Measurements from ENCODE around the gene STARD10.

Gene STARD10

DNA sequence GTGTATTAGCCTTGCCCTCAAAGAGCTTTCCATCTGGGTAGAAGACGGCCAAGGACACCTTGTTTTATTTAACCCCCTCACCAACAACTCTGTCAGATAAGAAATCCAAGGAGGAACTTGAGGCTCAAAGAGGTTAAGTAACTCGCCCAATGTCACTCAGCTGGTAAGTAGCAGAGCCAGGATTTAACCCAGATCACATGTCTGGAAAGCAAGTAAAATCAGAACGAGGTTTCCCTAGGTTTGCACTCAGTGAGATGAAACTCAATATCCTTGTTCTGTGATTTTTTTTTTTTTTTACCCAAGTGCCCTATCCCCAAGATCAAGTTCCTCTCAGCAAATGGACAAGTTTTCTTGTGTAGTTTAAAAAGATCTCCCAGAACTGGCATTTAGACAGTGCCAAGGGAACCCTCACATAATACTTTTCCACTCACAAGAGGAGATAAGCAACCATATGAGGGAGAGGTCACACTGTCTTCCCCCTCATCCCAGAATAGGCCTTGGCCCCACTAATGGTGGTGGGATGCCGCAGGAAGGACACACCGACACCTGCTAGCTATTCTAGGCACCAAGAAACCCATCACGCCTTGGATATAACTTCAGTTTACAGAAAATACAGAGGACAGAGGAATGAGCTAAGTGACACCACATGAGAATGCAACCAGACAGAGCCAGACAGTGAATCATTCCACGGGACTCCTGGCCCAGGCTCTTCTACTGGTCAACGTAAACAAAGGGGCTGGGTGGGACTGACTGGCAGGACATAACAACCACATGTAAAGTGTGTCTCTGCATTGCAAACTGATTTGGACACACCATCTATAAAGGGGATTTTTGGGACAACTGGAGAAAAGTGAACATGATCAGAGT is 33.1 kb downstream of the STARD10 start:
- no peak for DNase-seq

GRCh38 chr11:72759468-72759985 is 34.3 kb downstream of the STARD10 start:
- DNase-seq: no peak

GRCh38 chr11:72758690-72759389 is 35.0 kb downstream of the STARD10 start:
- no peak for DNase-seq

GRCh38 chr11:72758304-72758689 is 35.5 kb downstream of the STARD10 start:
- DNase-seq: no peak

- DNase-seq: no peak
Measured at GRCh38 chr11:72755713-72756285, 38.0 kb downstream of the STARD10 start.

GRCh38 chr11:72754544-72755155 is 39.2 kb downstream of the STARD10 start:
- no peak for DNase-seq

GRCh38 chr11:72754149-72754543 is 39.7 kb downstream of the STARD10 start:
- no peak for DNase-seq

DNA sequence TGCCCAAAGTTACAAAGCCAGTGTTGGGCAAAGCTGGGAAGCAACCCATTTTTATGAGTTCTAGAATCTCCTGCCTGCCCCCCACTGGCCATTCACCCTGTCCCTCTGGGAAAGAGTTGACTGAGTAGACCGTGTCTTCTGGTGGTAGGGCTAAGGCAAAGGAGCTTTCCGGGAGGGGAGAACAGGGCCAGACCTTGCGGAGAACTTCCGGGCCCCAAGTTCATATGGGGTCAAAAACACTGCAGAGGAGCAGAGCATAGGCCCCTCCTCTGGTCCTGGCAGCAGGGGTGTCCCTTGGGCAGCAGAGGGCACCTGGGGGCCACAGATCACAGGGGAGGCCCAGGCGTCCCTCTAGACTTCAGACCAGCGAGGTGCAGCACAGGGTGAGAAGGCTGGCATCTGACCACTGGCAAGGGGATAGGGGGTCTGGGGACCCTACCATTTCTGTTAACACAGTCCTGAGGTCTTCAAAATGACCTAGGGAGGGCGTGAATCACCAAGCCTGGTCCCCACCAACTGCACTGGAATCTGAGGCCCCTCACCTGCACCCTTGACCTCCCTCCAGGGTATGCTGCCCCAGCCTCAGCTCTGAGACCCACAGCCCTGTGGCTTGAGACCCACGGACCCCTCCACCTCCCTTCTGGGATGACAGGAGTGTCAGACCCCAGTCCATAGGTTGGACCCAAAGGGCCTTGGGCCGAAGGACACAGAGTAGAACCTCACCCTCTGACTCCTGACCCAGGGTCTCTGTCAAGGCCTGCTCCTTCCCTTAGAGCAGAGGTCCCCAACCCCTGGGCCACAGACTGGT is 40.3 kb downstream of the STARD10 start:
- no peak for DNase-seq

GRCh38 chr11:72752088-72752914 is 41.5 kb downstream of the STARD10 start, which contains the start of gene ARAP1:
TSS of gene ARAP1 (minus strand) at chr11:72752408. CDS start at chr11:72727128, 25,280 bp downstream.
- DNase-seq: peak; percentile 65 to 71

DNA sequence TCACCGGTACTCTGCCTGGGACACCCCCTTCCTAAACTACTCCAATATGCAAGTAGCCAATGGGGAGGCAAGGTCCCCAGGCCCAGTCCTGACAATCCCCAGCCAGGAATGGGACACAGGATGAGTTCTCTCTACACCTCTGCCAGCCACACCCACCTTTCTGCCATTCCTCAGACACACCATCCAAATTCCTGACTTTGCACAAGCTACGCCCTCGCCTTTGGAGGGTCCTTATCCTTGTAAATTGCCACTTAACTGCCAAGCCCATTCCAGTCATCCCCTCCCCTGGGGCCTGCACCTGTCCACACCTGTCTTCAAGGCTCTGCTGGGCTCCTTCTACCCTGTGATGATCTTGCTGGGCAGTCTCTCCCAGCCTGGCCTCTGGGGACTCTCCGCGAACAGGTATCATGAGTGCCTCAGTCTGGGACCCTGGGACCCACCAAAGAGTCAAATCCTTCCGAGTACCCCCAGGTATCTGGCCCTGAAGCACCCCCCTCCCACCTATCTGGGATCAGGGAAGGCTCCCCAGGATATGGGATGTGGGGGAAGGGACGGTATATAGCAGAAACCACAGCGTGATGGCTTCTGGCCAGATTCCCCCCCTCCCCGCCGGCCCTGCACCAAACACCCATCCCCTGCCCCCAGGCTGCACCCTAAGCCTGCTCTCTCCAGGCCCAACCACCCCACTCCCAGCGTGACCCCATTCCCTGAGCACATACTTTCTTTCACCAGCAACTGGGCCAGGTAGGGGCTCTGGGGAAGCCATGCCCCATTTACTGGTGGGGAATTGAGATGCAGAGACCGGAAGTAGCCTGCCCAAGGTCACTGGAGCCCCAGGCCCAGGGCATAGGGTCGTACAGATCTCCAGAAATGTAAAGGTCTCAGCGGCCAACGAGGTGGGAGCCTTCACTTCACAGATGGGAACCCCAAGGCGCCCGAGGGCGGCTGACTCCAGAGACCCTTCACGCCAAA is 42.4 kb downstream of the STARD10 start:
- no peak for DNase-seq

GRCh38 chr11:72750556-72751115 is 43.2 kb downstream of the STARD10 start:
- DNase-seq: no peak

DNA sequence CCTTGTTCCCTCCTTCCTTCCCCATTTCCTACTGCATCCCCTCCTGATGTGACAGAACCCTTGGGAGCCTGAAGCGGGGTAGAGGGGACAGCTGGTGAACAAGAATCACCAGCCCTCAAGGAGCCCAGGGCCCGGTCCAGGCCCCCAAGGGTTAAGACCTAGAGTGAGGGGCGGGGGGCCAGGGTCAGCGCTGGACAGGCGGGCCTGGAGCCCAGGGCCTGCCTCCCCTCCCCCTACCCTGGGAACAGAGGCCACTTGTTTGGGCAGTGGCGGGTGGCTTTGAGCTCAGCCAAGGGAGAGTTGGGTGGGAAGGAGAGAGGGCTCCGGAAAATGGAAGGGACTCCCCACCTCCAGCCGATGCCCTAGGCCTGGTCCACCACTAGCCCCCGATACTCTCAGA is 43.8 kb downstream of the STARD10 start:
- no peak for DNase-seq

- no peak for DNase-seq
Measured at GRCh38 chr11:72747289-72747855, 46.5 kb downstream of the STARD10 start.

- no peak for DNase-seq
Measured at GRCh38 chr11:72746821-72747220, 47.0 kb downstream of the STARD10 start.

GRCh38 chr11:72745925-72746550 is 47.8 kb downstream of the STARD10 start:
- DNase-seq: no peak

- no peak for DNase-seq
Measured at GRCh38 chr11:72745511-72745910, 48.3 kb downstream of the STARD10 start.

DNA sequence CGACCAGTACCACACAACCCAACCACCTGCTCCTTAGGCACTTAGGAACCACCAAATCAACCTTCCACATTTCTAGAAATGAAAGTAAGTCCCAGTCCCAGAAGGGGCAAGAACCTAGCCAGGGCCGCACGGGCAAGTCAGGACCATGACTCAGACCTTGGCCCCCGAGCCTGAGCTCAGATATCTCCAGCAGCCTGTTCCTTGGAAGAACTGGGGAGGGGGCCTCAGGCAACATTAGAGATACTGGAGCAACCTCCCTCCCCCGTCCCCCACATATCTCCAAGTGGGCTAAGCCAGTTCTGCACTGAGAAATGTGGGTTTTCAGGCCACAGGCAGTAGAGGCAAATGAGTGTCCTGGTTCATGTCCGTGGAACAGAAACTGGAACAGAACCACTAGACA is 49.4 kb downstream of the STARD10 start:
- no peak for DNase-seq

- DNase-seq: no peak
Measured at GRCh38 chr11:72743321-72744221, 50.3 kb downstream of the STARD10 start.

Measured in Kasumi-1 (cell line).